OCI-LY3 (cell line): ENCODE measurements around the gene HTR7.

Experiments
- CTCF ChIP-seq: fragments of 200-600, 300-600 bp; sonication (generic); IDR thresholded peaks from 2 replicates; pipeline ENCODE4 v1.5.1; 2014; ENCODE audit warnings: antibody characterized with exemption, low read length, low read depth
- EZH2phosphoT487 ChIP-seq: fragments of 200-600 bp; shearing (Covaris generic); IDR thresholded peaks from 2 replicates; pipeline ENCODE4 v1.6.1; 2018; ENCODE audit warnings: antibody characterized with exemption, mixed run types, low read depth

- TF ChIP-seq CTCF (no peak), EZH2phosphoT487 (no peak)
These were observed 12.1 kb downstream of the HTR7 start for GRCh38 chr10:90845726-90846125.
